Large intestine (tissue), 3 donors: ENCODE measurements around the gene RACGAP1. TPM values are rescaled to one million over a fixed set of nuclear protein-coding genes. Genes with fewer than 3 reads are reported as not detected.

Experiments
- DNase-seq, 2 donors: peaks; one replicate each; pipeline versions ENCODE4 v3.0.0 to v3.0.0-alpha.2; 2013
- H3K27ac ChIP-seq: one replicate; pipeline ENCODE4 v1.5.1; 2013; ENCODE audit warnings: low read length
- H3K27me3 ChIP-seq: 2 replicates; pipeline ENCODE4 v1.6.1; 2013; ENCODE audit warnings: low read length; ENCODE audit not compliant: control insufficient read depth, insufficient read depth
- H3K36me3 ChIP-seq: 2 replicates; pipeline ENCODE4 v1.6.1; 2013; ENCODE audit warnings: low read length; ENCODE audit not compliant: control insufficient read depth, insufficient read depth
- H3K4me1 ChIP-seq: one replicate; pipeline ENCODE4 v1.6.1; 2013; ENCODE audit warnings: low read length; ENCODE audit not compliant: control insufficient read depth, insufficient read depth
- H3K4me3 ChIP-seq: one replicate; pipeline ENCODE4 v1.5.1; 2013; ENCODE audit warnings: low read length
- H3K9me3 ChIP-seq: one replicate; pipeline ENCODE4 v1.6.1; 2013; ENCODE audit warnings: mild to moderate bottlenecking, low read depth, low read length, moderate library complexity; ENCODE audit not compliant: control insufficient read depth
- WGBS: methylation state at CpG from one replicate; pipeline ENCODE4 v1.1.5; 2013; ENCODE audit warnings: low lambda C conversion rate; ENCODE audit not compliant: insufficient coverage; 5-methylcytosine and 5-hydroxymethylcytosine counted together
- polyA plus RNA-seq: library from polyadenylated mRNA; unstranded; fragments of 120-200 nt; gene quantifications from one replicate; pipeline ENCODE4 v1.2.1, GENCODE V29; 2013

The RACGAP1 gene
- polyA plus RNA-seq, 1 donor, result 21.8 TPM

- WGBS, result 0% methylated on average over 1 of the region's 3 CpGs
- Histone ChIP-seq H3K27me3 (peaks cover 36% of the 10 kb centered on the region), H3K9me3 (no peaks in the 10 kb centered on the region), H3K27ac (no peak overlapping the region), H3K4me3 (peak overlapping the region; percentile 49), H3K36me3 (no peaks in the 10 kb centered on the region), H3K4me1 (peaks cover 8% of the 10 kb centered on the region)
- DNase-seq, result no peak
Measured at GRCh38 chr12:50056639-50056976, 31.3 kb upstream of the RACGAP1 start.

GRCh38 chr12:50055831-50056638 lies 30.7 kb upstream of the RACGAP1 start:
- Histone ChIP-seq H3K27ac (no peak overlapping the region), H3K4me3 (no peak overlapping the region), H3K4me1 (peaks cover 12% of the 10 kb centered on the region), H3K9me3 (peaks cover 3% of the 10 kb centered on the region), H3K36me3 (no peaks in the 10 kb centered on the region), H3K27me3 (peaks cover 41% of the 10 kb centered on the region)
- peak; percentile 40 to 63 for DNase-seq
- 20% methylated on average over 1 of the region's 17 CpGs for WGBS

- DNase-seq, result no peak
- no peak overlapping the region for H3K27ac ChIP-seq
- no CpG with 5 or more reads among the region's 1 CpG for WGBS
- H3K27me3 ChIP-seq, result peaks cover 40% of the 10 kb centered on the region
- peaks cover 3% of the 10 kb centered on the region for H3K9me3 ChIP-seq
- no peaks in the 10 kb centered on the region for H3K36me3 ChIP-seq
- H3K4me1 ChIP-seq, result peaks cover 18% of the 10 kb centered on the region
- no peak overlapping the region for H3K4me3 ChIP-seq
Measured at GRCh38 chr12:50053583-50053982, 28.3 kb upstream of the RACGAP1 start.

- WGBS, result no CpG with 5 or more reads among the region's 7 CpGs
- Histone ChIP-seq H3K27ac (no peak overlapping the region), H3K36me3 (no peaks in the 10 kb centered on the region), H3K9me3 (peaks cover 3% of the 10 kb centered on the region), H3K27me3 (peaks cover 35% of the 10 kb centered on the region), H3K4me3 (no peak overlapping the region), H3K4me1 (peaks cover 18% of the 10 kb centered on the region)
- no peak for DNase-seq
Measured at GRCh38 chr12:50052964-50053363, 27.7 kb upstream of the RACGAP1 start.

GRCh38 chr12:50052544-50052943 lies 27.2 kb upstream of the RACGAP1 start:
- no peak for DNase-seq
- no peaks in the 10 kb centered on the region for H3K36me3 ChIP-seq
- peaks cover 18% of the 10 kb centered on the region for H3K4me1 ChIP-seq
- H3K27me3 ChIP-seq, result peaks cover 32% of the 10 kb centered on the region
- peaks cover 3% of the 10 kb centered on the region for H3K9me3 ChIP-seq
- H3K27ac ChIP-seq, result no peak overlapping the region
- no peak overlapping the region for H3K4me3 ChIP-seq

- Histone ChIP-seq H3K4me1 (peaks cover 12% of the 10 kb centered on the region), H3K36me3 (no peaks in the 10 kb centered on the region), H3K27me3 (peaks cover 22% of the 10 kb centered on the region), H3K9me3 (peaks cover 3% of the 10 kb centered on the region), H3K27ac (no peak overlapping the region), H3K4me3 (no peak overlapping the region)
- WGBS, result no CpG with 5 or more reads among the region's 14 CpGs
- DNase-seq, result no peak
Measured at GRCh38 chr12:50051101-50051806, 26.0 kb upstream of the RACGAP1 start.

GRCh38 chr12:50050410-50051098 lies 25.3 kb upstream of the RACGAP1 start:
- Histone ChIP-seq H3K9me3 (peaks cover 3% of the 10 kb centered on the region), H3K27me3 (peaks cover 20% of the 10 kb centered on the region), H3K4me3 (peak overlapping the region; percentile 7), H3K27ac (no peak overlapping the region), H3K4me1 (peaks cover 10% of the 10 kb centered on the region), H3K36me3 (no peaks in the 10 kb centered on the region)
- peak; percentile 33 to 69 for DNase-seq
- WGBS, result no CpG with 5 or more reads among the region's 37 CpGs

- DNase-seq, result no peak
- no CpG with 5 or more reads among the region's 3 CpGs for WGBS
- H3K4me3 ChIP-seq, result no peak overlapping the region
- H3K36me3 ChIP-seq, result no peaks in the 10 kb centered on the region
- H3K27me3 ChIP-seq, result peaks cover 20% of the 10 kb centered on the region
- H3K4me1 ChIP-seq, result peaks cover 10% of the 10 kb centered on the region
- no peak overlapping the region for H3K27ac ChIP-seq
- peaks cover 3% of the 10 kb centered on the region for H3K9me3 ChIP-seq
Measured at GRCh38 chr12:50050119-50050385, 24.8 kb upstream of the RACGAP1 start.

- WGBS, result 57% methylated on average over 1 of the region's 3 CpGs
- DNase-seq, result no peak
- no peak overlapping the region for H3K4me3 ChIP-seq
- peaks cover 20% of the 10 kb centered on the region for H3K27me3 ChIP-seq
- no peak overlapping the region for H3K27ac ChIP-seq
- no peaks in the 10 kb centered on the region for H3K36me3 ChIP-seq
- H3K9me3 ChIP-seq, result peaks cover 3% of the 10 kb centered on the region
- peaks cover 10% of the 10 kb centered on the region for H3K4me1 ChIP-seq
Measured at GRCh38 chr12:50049254-50050118, 24.2 kb upstream of the RACGAP1 start.

- Histone ChIP-seq H3K36me3 (no peaks in the 10 kb centered on the region), H3K27me3 (peaks cover 18% of the 10 kb centered on the region), H3K4me1 (peaks cover 10% of the 10 kb centered on the region), H3K4me3 (no peak overlapping the region), H3K27ac (no peak overlapping the region), H3K9me3 (peaks cover 3% of the 10 kb centered on the region)
- whole genome bisulfite sequencing, result 100% methylated on average over 1 of the region's 7 CpGs
- no peak for DNase-seq
Measured at GRCh38 chr12:50047693-50048250, 22.5 kb upstream of the RACGAP1 start.
